HCEC 1CT (cell line): Measurements from ENCODE around the gene MED15.

Source experiments
- DNase-seq: peaks from one replicate; pipeline ENCODE4 v3.0.0-alpha.2; 2017

The MED15 gene

GRCh38 chr22:20511578-20512229 is 4.3 kb downstream of the MED15 start:
- DNase-seq: no peak

- DNase-seq: peak; percentile 88
These were observed 7.4 kb downstream of the MED15 start for GRCh38 chr22:20514658-20515406.

- DNase-seq: no peak
These were observed 9.0 kb downstream of the MED15 start for GRCh38 chr22:20516399-20516798.

- DNase-seq: no peak
These were observed 10.0 kb downstream of the MED15 start for GRCh38 chr22:20517422-20517821.

GRCh38 chr22:20517841-20518592 is 10.6 kb downstream of the MED15 start:
- DNase-seq: no peak

GRCh38 chr22:20519558-20519957 is 12.1 kb downstream of the MED15 start:
- DNase-seq: no peak

- peak; percentile 70 for DNase-seq
These were observed 12.7 kb downstream of the MED15 start for GRCh38 chr22:20520093-20520511.

GRCh38 chr22:20522134-20523004 is 15.0 kb downstream of the MED15 start:
- DNase-seq: no peak

GRCh38 chr22:20523086-20523983 is 15.9 kb downstream of the MED15 start:
- peak; percentile 65 for DNase-seq

GRCh38 chr22:20524004-20524481 is 16.6 kb downstream of the MED15 start:
- DNase-seq: peak; percentile 27

GRCh38 chr22:20525048-20525447 is 17.6 kb downstream of the MED15 start:
- no peak for DNase-seq

GRCh38 chr22:20526305-20526627 is 18.9 kb downstream of the MED15 start:
- DNase-seq: no peak

- DNase-seq: peak; percentile 90
These were observed 19.4 kb downstream of the MED15 start for GRCh38 chr22:20526628-20527355.

- no peak for DNase-seq
These were observed 21.1 kb downstream of the MED15 start for GRCh38 chr22:20528405-20528978.

- DNase-seq: peak; percentile 88
These were observed 23.2 kb downstream of the MED15 start for GRCh38 chr22:20530368-20531153.

GRCh38 chr22:20531154-20531403 is 23.7 kb downstream of the MED15 start:
- DNase-seq: no peak

GRCh38 chr22:20531404-20532201 is 24.2 kb downstream of the MED15 start:
- DNase-seq: peak; percentile 96

GRCh38 chr22:20532256-20532993 is 25.0 kb downstream of the MED15 start:
- DNase-seq: no peak
